H1 (cell line): Measurements from ENCODE around the gene GDF15. TPM values are rescaled to one million over a fixed set of nuclear protein-coding genes. Genes with fewer than 3 reads are reported as not detected.

Experiments
- BCL11A ChIP-seq, 2 experiments: IDR thresholded peaks; one replicate each; pipeline ENCODE4 v1.6.1; 2011; ENCODE audit warnings: low read depth in 2 of 2, low read length in 2 of 2, mild to moderate bottlenecking in 2 of 2
- CBX5 ChIP-seq: fragments of 300-800, 300-1000 bp; sonication (generic); IDR thresholded peaks from 2 replicates; pipeline ENCODE4 v1.7.1; 2016; ENCODE audit warnings: antibody characterized with exemption, low read length, low read depth
- CHD7 ChIP-seq: fragments of 300-600 bp; sonication (generic); IDR thresholded peaks from 2 replicates; pipeline ENCODE4 v1.7.1; 2012; ENCODE audit warnings: low read length, moderate library complexity, mild to moderate bottlenecking, inconsistent platforms; ENCODE audit not compliant: insufficient replicate concordance
- CTBP2 ChIP-seq: IDR thresholded peaks from 2 replicates; pipeline ENCODE4 v1.7.0; 2011; ENCODE audit warnings: borderline replicate concordance, mild to moderate bottlenecking, moderate library complexity, mixed read lengths, low read length; ENCODE audit not compliant: insufficient read depth, insufficient read length
- HDAC6 ChIP-seq: IDR thresholded peaks from one replicate; pipeline ENCODE4 v1.7.1; 2012; ENCODE audit warnings: low read depth, mild to moderate bottlenecking, inconsistent platforms, low read length, moderate library complexity
- KDM1A ChIP-seq: fragments of 200-600, 300-600 bp; sonication (generic); IDR thresholded peaks from 2 replicates; pipeline ENCODE4 v1.7.1; 2016; ENCODE audit warnings: mild to moderate bottlenecking, low read length, borderline replicate concordance
- MAFK ChIP-seq: IDR thresholded peaks from 2 replicates; pipeline ENCODE4 v1.6.1; 2012; ENCODE audit warnings: low read depth, mild to moderate bottlenecking, improper control_type of control experiment, low read length
- SAP30 ChIP-seq: fragments of 300-600 bp; sonication (generic); IDR thresholded peaks from 2 replicates; pipeline ENCODE4 v1.7.1; 2012; ENCODE audit warnings: low read length, moderate library complexity, mild to moderate bottlenecking, inconsistent platforms; ENCODE audit not compliant: insufficient read depth, insufficient replicate concordance
- SIN3A ChIP-seq, 2 experiments: IDR thresholded peaks in 1 of 2; conservative IDR thresholded peaks in 1 of 2; 2 replicates each; pipeline ENCODE4 v1.6.1; 2011 to 2012; ENCODE audit warnings: low read length in 2 of 2, improper control_type of control experiment in 1 of 2, low read depth in 1 of 2, mild to moderate bottlenecking in 1 of 2
- SRF ChIP-seq: IDR thresholded peaks from 2 replicates; pipeline ENCODE4 v1.6.1; 2011; ENCODE audit warnings: mild to moderate bottlenecking, low read depth, low read length, moderate library complexity
- polyA plus RNA-seq, 7 experiments: library from polyadenylated mRNA; depleted of rRNA in 3 of 7; stranded (reverse) in 5 of 7; unstranded in 2 of 7; fragments of >200 nt in 5 of 7; fragments of 200-250 nt in 2 of 7; gene quantifications; 1 replicate in 5 of 7; 2 replicates in 1 of 7; 4 replicates in 1 of 7; pipeline versions ENCODE4 v1.2.1 to v1.2.3, GENCODE V29; 2011 to 2013; ENCODE audit warnings: missing spikeins in 2 of 7, mixed read lengths in 2 of 7
- total RNA-seq: library from RNA; stranded (reverse); fragmentation: NEBNext Ultra II Directional; extraction: Animal tissue kit (Norgen Biotek cat#: 25700); gene quantifications from 2 replicates; pipeline ENCODE4 v1.2.1, GENCODE V29; 2021

Gene GDF15
- total and polyA plus RNA-seq, 2 of the 8 experiments (the other 6 are each of a cell fraction or from before 2014, with no cell fraction given) = 4.1 to 8.5 TPM

- no peak for TF ChIP-seq CHD7
- TF ChIP-seq SAP30 = no peak
- no peak for TF ChIP-seq SIN3A (conservative IDR thresholded peaks at IDR 0.05 in 1 of 2, IDR thresholded peaks at IDR 0.05 in 1 of 2; ENCODE audit: low read depth in 1 of 2, low read length in 2 of 2)
- no peak for TF ChIP-seq HDAC6
- no peak for TF ChIP-seq MAFK
- no peak; the same call in 1 of the 2 replicates for TF ChIP-seq KDM1A
- TF ChIP-seq CBX5 = no peak
- no peak for TF ChIP-seq CTBP2
- TF ChIP-seq SRF = no peak
- TF ChIP-seq BCL11A (IDR thresholded peaks at IDR 0.05; ENCODE audit: low read depth in 2 of 2, low read length in 2 of 2) = no peak
Measured at GRCh38 chr19:18418483-18419194, 32.7 kb downstream of the GDF15 start (continued).
